NT2/D1 (cell line): ENCODE data around the gene EIF4A3.

Source experiments
- DNase-seq: peaks from one replicate; pipeline ENCODE4 v3.0.0-alpha.2; 2011; ENCODE audit warnings: low read depth, low spot score
- H3K27me3 ChIP-seq: 2 replicates; pipeline ENCODE4 v1.6.0; 2011; ENCODE audit warnings: mild to moderate bottlenecking; ENCODE audit not compliant: insufficient read length, insufficient read depth
- H3K36me3 ChIP-seq: 2 replicates; pipeline ENCODE4 v1.6.1; 2011; ENCODE audit warnings: mild to moderate bottlenecking, low read length, mixed read lengths; ENCODE audit not compliant: insufficient read depth, insufficient read length
- H3K4me1 ChIP-seq: 2 replicates; pipeline ENCODE4 v1.5.1; 2011; ENCODE audit not compliant: insufficient read depth, insufficient read length
- H3K4me3 ChIP-seq: 2 replicates; pipeline ENCODE4 v1.5.1; 2011; ENCODE audit warnings: low read depth; ENCODE audit not compliant: insufficient read length
- H3K9ac ChIP-seq: 2 replicates; pipeline ENCODE4 v1.6.0; 2011; ENCODE audit warnings: low read depth; ENCODE audit not compliant: insufficient read length
- H3K9me3 ChIP-seq: 2 replicates; pipeline ENCODE4 v1.5.1; 2011; ENCODE audit warnings: mild to moderate bottlenecking, low read length; ENCODE audit not compliant: insufficient read depth
- SUZ12 ChIP-seq: IDR thresholded peaks from 2 replicates; pipeline ENCODE4 v1.6.1; 2011; ENCODE audit not compliant: insufficient read length, insufficient read depth; ENCODE audit errors: extremely low read depth
- YY1 ChIP-seq: IDR thresholded peaks from 2 replicates; pipeline ENCODE4 v1.6.1; 2011; ENCODE audit not compliant: insufficient read length, insufficient read depth
- ZNF274 ChIP-seq: IDR thresholded peaks from 2 replicates; pipeline ENCODE4 v1.6.1; 2011; ENCODE audit warnings: mild to moderate bottlenecking, low read depth, low read length

EIF4A3 gene

DNA sequence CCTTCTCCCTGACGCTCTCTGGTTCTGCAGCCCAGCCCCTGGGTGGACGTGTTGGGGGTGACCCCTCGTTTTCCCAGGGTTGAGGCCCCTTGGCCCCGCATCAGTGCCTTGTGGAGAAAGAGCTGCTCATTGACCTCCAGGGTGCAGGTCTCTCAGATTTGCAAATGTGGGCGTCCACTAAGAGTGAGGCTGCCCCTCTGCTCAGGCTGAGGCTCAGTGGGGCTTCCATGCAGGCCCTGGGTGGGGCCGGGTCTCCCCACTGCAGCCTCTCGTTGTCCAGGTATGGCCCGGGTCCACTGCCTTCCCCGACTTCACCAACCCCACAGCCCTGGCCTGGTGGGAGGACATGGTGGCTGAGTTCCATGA, 36.5 kb downstream of the EIF4A3 start:
- H3K4me3 ChIP-seq: no peak overlapping the region
- peaks cover 19% of the 10 kb centered on the region for H3K4me1 ChIP-seq
- peaks cover 49% of the 10 kb centered on the region for H3K36me3 ChIP-seq
- H3K27me3 ChIP-seq: no peaks in the 10 kb centered on the region
- TF ChIP-seq ZNF274 (no peak), SUZ12 (no peak), YY1 (no peak)
- H3K9me3 ChIP-seq: 0 out of 2 replicates have a peak, but pooled peaks cover 11% of the 10 kb centered on the region
- DNase-seq: no peak
- H3K9ac ChIP-seq: no peak overlapping the region

DNA sequence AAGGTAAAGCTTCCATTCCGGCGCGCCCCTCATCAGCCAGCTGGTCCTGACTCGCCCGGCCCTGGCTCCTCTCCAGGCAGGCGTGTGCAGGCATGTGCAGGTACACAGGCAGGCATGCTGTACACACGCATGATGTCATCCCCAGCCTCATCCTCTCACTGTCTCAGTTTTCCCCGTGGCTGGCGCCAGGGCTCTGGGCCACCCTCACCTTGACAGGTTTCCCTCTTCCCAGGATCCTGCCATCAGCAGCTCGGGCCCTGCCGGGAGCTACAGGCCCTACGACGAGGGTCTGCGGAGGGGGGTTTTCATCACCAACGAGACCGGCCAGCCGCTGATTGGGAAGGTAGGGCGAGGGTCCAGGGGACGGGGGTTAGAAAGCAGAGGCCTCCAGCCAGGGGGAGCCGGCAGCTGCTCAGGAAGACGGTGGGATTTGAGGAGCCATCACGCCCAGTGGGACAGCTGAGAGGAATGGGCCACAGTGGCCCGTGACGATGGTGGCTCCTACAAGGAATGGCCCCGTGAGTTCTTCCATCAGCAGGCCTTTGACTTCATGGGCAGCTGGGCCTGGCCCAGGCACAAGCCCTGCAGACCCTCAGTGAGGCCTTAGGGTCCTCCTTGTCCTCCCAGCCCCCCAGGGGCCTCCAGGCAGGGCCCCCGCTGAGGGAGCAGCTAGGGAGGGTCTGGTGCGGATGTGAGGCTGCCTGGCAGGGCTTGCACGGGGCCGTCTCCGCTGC, 37.0 kb downstream of the EIF4A3 start:
- Histone ChIP-seq H3K9ac (no peak overlapping the region), H3K27me3 (no peaks in the 10 kb centered on the region), H3K4me1 (peaks cover 19% of the 10 kb centered on the region), H3K4me3 (no peak overlapping the region), H3K9me3 (0 out of 2 replicates have a peak, but pooled peaks cover 7% of the 10 kb centered on the region), H3K36me3 (peaks cover 51% of the 10 kb centered on the region)
- no peak for DNase-seq
- TF ChIP-seq YY1: no peak
- no peak for TF ChIP-seq ZNF274
- TF ChIP-seq SUZ12: no peak

DNA sequence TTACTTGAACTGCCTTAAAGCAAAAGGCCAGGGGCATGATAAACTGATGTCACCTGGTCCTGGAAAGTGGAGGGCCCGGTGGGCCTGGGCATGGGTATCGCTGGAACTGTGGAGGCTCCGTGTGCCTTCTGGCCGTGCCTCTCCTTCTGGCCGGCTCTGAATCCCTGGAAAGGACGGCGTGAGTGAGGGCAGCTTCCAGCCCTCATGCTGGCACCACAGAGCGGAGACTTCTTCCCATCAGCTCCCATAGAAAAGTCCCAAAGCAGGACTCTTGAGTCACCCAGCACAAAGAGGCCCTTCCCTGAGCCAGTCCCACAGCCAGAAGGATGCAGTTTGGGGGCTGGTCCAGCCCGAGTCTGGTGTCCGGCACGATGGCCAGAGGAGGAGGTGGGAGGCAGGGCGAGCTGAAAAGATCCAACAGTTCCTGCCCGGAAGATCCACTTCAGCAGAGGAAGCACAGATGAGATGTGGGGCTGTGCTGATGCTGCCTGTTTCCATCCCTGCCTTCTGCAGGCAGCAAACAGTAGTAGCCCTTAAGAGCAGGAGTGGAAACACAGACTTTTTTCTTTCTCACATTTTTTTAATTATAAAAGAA, 37.8 kb downstream of the EIF4A3 start:
- H3K36me3 ChIP-seq: peaks cover 54% of the 10 kb centered on the region
- DNase-seq: no peak
- TF ChIP-seq SUZ12: no peak
- TF ChIP-seq YY1: no peak
- TF ChIP-seq ZNF274: no peak
- H3K4me1 ChIP-seq: peaks cover 21% of the 10 kb centered on the region
- H3K9ac ChIP-seq: no peak overlapping the region
- H3K9me3 ChIP-seq: 0 out of 2 replicates have a peak, but pooled peaks cover under 1% of the 10 kb centered on the region
- no peaks in the 10 kb centered on the region for H3K27me3 ChIP-seq
- no peak overlapping the region for H3K4me3 ChIP-seq

DNA sequence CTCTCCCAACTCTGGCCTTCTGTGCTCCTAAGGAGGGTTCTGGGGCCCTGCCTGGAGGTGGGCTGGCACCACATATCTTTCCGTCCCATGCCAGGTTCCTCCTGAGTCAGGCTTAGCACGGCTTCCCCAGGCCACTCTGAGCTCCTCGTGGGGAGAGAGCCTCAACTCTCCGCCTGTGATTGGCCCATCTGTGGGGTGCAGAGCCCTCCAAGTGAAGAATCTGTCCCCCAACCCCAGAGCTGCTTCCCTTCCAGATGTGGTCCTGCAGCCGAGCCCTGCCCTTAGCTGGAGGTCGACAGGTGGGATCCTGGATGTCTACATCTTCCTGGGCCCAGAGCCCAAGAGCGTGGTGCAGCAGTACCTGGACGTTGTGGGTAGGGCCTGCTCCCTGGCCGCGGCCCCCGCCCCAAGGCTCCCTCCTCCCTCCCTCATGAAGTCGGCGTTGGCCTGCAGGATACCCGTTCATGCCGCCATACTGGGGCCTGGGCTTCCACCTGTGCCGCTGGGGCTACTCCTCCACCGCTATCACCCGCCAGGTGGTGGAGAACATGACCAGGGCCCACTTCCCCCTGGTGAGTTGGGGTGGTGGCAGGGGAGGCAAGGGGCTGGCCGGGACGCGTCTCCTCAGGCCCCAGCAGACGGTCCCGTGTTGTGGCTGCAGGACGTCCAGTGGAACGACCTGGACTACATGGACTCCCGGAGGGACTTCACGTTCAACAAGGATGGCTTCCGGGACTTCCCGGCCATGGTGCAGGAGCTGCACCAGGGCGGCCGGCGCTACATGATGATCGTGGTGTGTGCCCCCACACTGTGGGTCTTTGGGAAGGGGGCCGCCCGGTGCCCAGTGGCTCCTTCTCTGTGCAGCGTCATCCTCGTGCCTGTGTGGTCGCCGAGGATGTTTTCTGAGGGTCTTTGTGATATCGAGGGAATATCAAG, 38.6 kb downstream of the EIF4A3 start:
- TF ChIP-seq ZNF274 (no peak), YY1 (no peak), SUZ12 (no peak)
- Histone ChIP-seq H3K9me3 (no peaks in the 10 kb centered on the region), H3K36me3 (peaks cover 53% of the 10 kb centered on the region), H3K9ac (no peak overlapping the region), H3K27me3 (no peaks in the 10 kb centered on the region), H3K4me1 (peaks cover 25% of the 10 kb centered on the region), H3K4me3 (no peak overlapping the region)
- no peak for DNase-seq

DNA sequence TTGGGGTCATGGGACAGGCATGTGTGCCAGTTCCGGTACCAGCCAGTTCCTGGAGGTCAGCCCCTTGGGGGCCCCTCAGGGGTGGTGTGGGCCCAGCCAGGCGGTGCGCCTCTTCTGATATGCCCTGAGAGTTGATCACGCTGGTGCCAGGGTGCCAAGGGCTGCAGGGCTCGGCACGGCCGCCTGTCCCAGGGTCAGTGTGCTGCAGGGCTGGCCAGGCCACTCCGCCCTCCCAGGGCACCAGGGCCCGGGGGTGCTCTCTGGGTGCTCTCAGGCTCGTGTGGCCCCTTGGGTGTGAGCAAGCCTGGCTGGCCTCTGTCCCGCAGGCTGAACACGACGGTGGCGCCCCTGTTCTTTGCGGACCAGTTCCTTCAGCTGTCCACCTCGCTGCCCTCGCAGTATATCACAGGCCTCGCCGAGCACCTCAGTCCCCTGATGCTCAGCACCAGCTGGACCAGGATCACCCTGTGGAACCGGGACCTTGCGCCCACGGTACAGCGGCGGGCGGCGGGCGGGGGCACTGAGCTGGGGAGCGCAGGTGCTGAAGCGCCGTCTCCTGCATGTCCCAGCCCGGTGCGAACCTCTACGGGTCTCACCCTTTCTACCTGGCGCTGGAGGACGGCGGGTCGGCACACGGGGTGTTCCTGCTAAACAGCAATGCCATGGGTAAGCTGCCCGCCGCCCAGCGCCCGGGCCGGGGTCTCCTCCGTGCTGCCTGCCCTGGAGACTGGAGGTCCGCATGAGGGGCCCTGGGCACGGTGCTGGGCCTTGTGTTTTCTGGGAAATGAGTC, 39.5 kb downstream of the EIF4A3 start:
- Histone ChIP-seq H3K4me3 (no peak overlapping the region), H3K9ac (no peak overlapping the region), H3K27me3 (no peaks in the 10 kb centered on the region), H3K4me1 (peaks cover 20% of the 10 kb centered on the region), H3K36me3 (peaks cover 48% of the 10 kb centered on the region), H3K9me3 (no peaks in the 10 kb centered on the region)
- TF ChIP-seq SUZ12 (no peak), YY1 (no peak), ZNF274 (no peak)
- DNase-seq: no peak

DNA sequence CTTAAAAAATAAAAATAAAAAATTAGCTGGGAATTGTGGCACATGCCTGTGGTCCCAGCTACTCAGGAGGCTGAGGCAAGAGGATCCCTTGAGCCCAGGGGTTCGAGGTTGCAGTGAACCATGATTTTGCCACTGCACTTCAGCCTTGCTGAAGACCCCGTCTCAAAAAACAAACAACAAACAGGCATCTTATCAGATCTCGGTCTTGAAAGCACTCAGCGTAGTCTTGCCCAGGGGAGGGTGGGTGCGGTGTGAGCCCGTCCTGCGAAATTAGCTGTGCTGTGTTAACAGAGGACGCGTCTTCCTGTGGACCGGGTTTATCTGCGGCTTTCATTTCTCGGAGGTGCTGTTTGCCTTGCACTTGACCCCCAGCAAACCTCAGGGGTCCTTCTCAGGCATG, 40.2 kb downstream of the EIF4A3 start:
- TF ChIP-seq ZNF274: no peak
- no peak for TF ChIP-seq YY1
- no peak for TF ChIP-seq SUZ12
- H3K36me3 ChIP-seq: peaks cover 46% of the 10 kb centered on the region
- no peaks in the 10 kb centered on the region for H3K27me3 ChIP-seq

More for the DNA sequence above, 40.2 kb downstream of the EIF4A3 start:
- Histone ChIP-seq H3K9me3 (no peaks in the 10 kb centered on the region), H3K4me1 (peaks cover 18% of the 10 kb centered on the region), H3K9ac (no peak overlapping the region), H3K4me3 (no peak overlapping the region)
- DNase-seq: no peak
